ENCODE data around the gene MACROD2. TPM values are rescaled to one million over a fixed set of nuclear protein-coding genes. Genes with fewer than 3 reads are reported as not detected.

MACROD2 gene
- polyA plus RNA-seq, 4 donors: 1.00 to 4.8 (median 1.4) TPM

GRCh38 chr20:14727485-14728150 lies 732.3 kb downstream of the MACROD2 start:
- WGBS, 3 donors: 91 to 96% (median 91%) methylated on average over 1 of the region's 1 CpG
- Histone ChIP-seq H3K27me3 (ENCODE audit: control insufficient read depth in 3 of 3, insufficient read depth in 3 of 3, low read length in 3 of 3) (no peaks in the 10 kb centered on the region), H3K36me3 (ENCODE audit: control insufficient read depth in 3 of 3, insufficient read depth in 2 of 3, low read depth in 1 of 3, low read length in 3 of 3) (no peaks in the 10 kb centered on the region), H3K4me3 (ENCODE audit: low read depth in 1 of 3, low read length in 3 of 3) (no peak overlapping the region), H3K27ac (ENCODE audit: low read depth in 1 of 3, low read length in 2 of 3) (no peak overlapping the region), H3K4me1 (ENCODE audit: control insufficient read depth in 3 of 3, insufficient read depth in 2 of 3, low read depth in 1 of 3, low read length in 2 of 3) (no peaks in the 10 kb centered on the region), H3K9me3 (ENCODE audit: control insufficient read depth in 2 of 2, insufficient read depth in 1 of 2, low read depth in 1 of 2, low read length in 1 of 2) (no peaks in the 10 kb centered on the region)
- no peak for DNase-seq
- FAIRE-seq: no peak

DNA sequence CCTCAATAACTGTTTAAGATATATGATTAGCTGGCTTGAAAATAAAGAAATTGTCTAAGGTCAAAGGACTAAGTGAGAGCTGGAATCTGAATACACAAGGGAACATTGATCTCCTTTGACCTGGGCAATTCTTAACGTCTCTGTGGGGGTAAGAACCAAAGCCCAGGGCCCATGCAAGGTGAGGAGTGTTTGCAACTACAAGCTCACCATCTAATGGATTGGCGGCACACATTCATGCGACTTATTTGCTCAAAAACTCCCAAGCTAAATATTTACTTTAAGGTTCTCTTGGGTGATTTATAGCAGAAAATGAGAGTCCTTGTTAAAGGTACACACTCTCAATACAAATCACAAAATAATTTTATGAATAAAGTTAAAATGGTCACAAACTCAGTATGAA lies 734.1 kb downstream of the MACROD2 start:
- Histone ChIP-seq H3K4me1 (ENCODE audit: control insufficient read depth in 3 of 3, insufficient read depth in 2 of 3, low read depth in 1 of 3, low read length in 2 of 3) (no peaks in the 10 kb centered on the region), H3K27me3 (ENCODE audit: control insufficient read depth in 3 of 3, insufficient read depth in 3 of 3, low read length in 3 of 3) (no peaks in the 10 kb centered on the region), H3K4me3 (ENCODE audit: low read depth in 1 of 3, low read length in 3 of 3) (no peak overlapping the region), H3K27ac (ENCODE audit: low read depth in 1 of 3, low read length in 2 of 3) (no peak overlapping the region), H3K36me3 (ENCODE audit: control insufficient read depth in 3 of 3, insufficient read depth in 2 of 3, low read depth in 1 of 3, low read length in 3 of 3) (no peaks in the 10 kb centered on the region), H3K9me3 (ENCODE audit: control insufficient read depth in 2 of 2, insufficient read depth in 1 of 2, low read depth in 1 of 2, low read length in 1 of 2) (no peaks in the 10 kb centered on the region)
- FAIRE-seq: no peak
- DNase-seq: no peak
- WGBS, 3 donors: 69 to 76% (median 71%) methylated on average over 3 of the region's 3 CpGs

- Histone ChIP-seq H3K4me1 (ENCODE audit: control insufficient read depth in 3 of 3, insufficient read depth in 2 of 3, low read depth in 1 of 3, low read length in 2 of 3) (no peaks in the 10 kb centered on the region), H3K27me3 (ENCODE audit: control insufficient read depth in 3 of 3, insufficient read depth in 3 of 3, low read length in 3 of 3) (no peaks in the 10 kb centered on the region), H3K36me3 (ENCODE audit: control insufficient read depth in 3 of 3, insufficient read depth in 2 of 3, low read depth in 1 of 3, low read length in 3 of 3) (no peaks in the 10 kb centered on the region), H3K27ac (ENCODE audit: low read depth in 1 of 3, low read length in 2 of 3) (no peak overlapping the region), H3K4me3 (ENCODE audit: low read depth in 1 of 3, low read length in 3 of 3) (no peak overlapping the region), H3K9me3 (ENCODE audit: control insufficient read depth in 2 of 2, insufficient read depth in 1 of 2, low read depth in 1 of 2, low read length in 1 of 2) (no peaks in the 10 kb centered on the region)
- 68 to 78% (median 76%) methylated on average over 3 of the region's 3 CpGs for WGBS, 3 donors
- no peak for DNase-seq
- FAIRE-seq: no peak
Observed at GRCh38 chr20:14732343-14732742, 737.0 kb downstream of the MACROD2 start.

- DNase-seq (peak; percentile 16 to 36), FAIRE-seq (no peak)
- no peak overlapping the region for H3K27ac ChIP-seq (ENCODE audit: low read depth in 1 of 3, low read length in 2 of 3)
Observed at GRCh38 chr20:14732996-14733395, 737.7 kb downstream of the MACROD2 start.

GRCh38 chr20:14740380-14740779 lies 745.1 kb downstream of the MACROD2 start:
- no peak overlapping the region for H3K4me3 ChIP-seq (ENCODE audit: low read depth in 1 of 3, low read length in 3 of 3)
- no peak for FAIRE-seq
- H3K27ac ChIP-seq (ENCODE audit: low read depth in 1 of 3, low read length in 2 of 3): no peak overlapping the region
- peaks cover 0 to 2% of the 10 kb centered on the region in 2 donors for H3K9me3 ChIP-seq (ENCODE audit: control insufficient read depth in 2 of 2, insufficient read depth in 1 of 2, low read depth in 1 of 2, low read length in 1 of 2)
- H3K4me1 ChIP-seq (ENCODE audit: control insufficient read depth in 3 of 3, insufficient read depth in 2 of 3, low read depth in 1 of 3, low read length in 2 of 3): no peaks in the 10 kb centered on the region
- DNase-seq: no peak
- H3K36me3 ChIP-seq (ENCODE audit: control insufficient read depth in 3 of 3, insufficient read depth in 2 of 3, low read depth in 1 of 3, low read length in 3 of 3): no peaks in the 10 kb centered on the region
- H3K27me3 ChIP-seq (ENCODE audit: control insufficient read depth in 3 of 3, insufficient read depth in 3 of 3, low read length in 3 of 3): no peaks in the 10 kb centered on the region

More at GRCh38 chr20:14732996-14733395, 737.7 kb downstream of the MACROD2 start:
- Histone ChIP-seq H3K36me3 (ENCODE audit: control insufficient read depth in 3 of 3, insufficient read depth in 2 of 3, low read depth in 1 of 3, low read length in 3 of 3) (no peaks in the 10 kb centered on the region), H3K4me1 (ENCODE audit: control insufficient read depth in 3 of 3, insufficient read depth in 2 of 3, low read depth in 1 of 3, low read length in 2 of 3) (no peaks in the 10 kb centered on the region), H3K27me3 (ENCODE audit: control insufficient read depth in 3 of 3, insufficient read depth in 3 of 3, low read length in 3 of 3) (no peaks in the 10 kb centered on the region), H3K4me3 (ENCODE audit: low read depth in 1 of 3, low read length in 3 of 3) (no peak overlapping the region), H3K9me3 (ENCODE audit: control insufficient read depth in 2 of 2, insufficient read depth in 1 of 2, low read depth in 1 of 2, low read length in 1 of 2) (no peaks in the 10 kb centered on the region)
- 36 to 70% (median 52%) methylated on average over 1 of the region's 1 CpG for WGBS, 3 donors

- FAIRE-seq: no peak
- DNase-seq: no peak
Observed at GRCh38 chr20:14741616-14742015, 746.3 kb downstream of the MACROD2 start.

GRCh38 chr20:14744723-14745122 lies 749.4 kb downstream of the MACROD2 start:
- WGBS, 3 donors: 50 to 59% (median 54%) methylated on average over 3 of the region's 3 CpGs
- FAIRE-seq: no peak

More at GRCh38 chr20:14741616-14742015, 746.3 kb downstream of the MACROD2 start:
- H3K4me1 ChIP-seq (ENCODE audit: control insufficient read depth in 3 of 3, insufficient read depth in 2 of 3, low read depth in 1 of 3, low read length in 2 of 3): no peaks in the 10 kb centered on the region
- H3K36me3 ChIP-seq (ENCODE audit: control insufficient read depth in 3 of 3, insufficient read depth in 2 of 3, low read depth in 1 of 3, low read length in 3 of 3): no peaks in the 10 kb centered on the region
- no peak overlapping the region for H3K27ac ChIP-seq (ENCODE audit: low read depth in 1 of 3, low read length in 2 of 3)
- H3K4me3 ChIP-seq (ENCODE audit: low read depth in 1 of 3, low read length in 3 of 3): no peak overlapping the region
- no peaks in the 10 kb centered on the region for H3K27me3 ChIP-seq (ENCODE audit: control insufficient read depth in 3 of 3, insufficient read depth in 3 of 3, low read length in 3 of 3)
- peaks cover 0 to 2% of the 10 kb centered on the region in 2 donors for H3K9me3 ChIP-seq (ENCODE audit: control insufficient read depth in 2 of 2, insufficient read depth in 1 of 2, low read depth in 1 of 2, low read length in 1 of 2)

GRCh38 chr20:14745830-14746229 lies 750.5 kb downstream of the MACROD2 start:
- no peaks in the 10 kb centered on the region for H3K36me3 ChIP-seq (ENCODE audit: control insufficient read depth in 3 of 3, insufficient read depth in 2 of 3, low read depth in 1 of 3, low read length in 3 of 3)
- no peaks in the 10 kb centered on the region for H3K27me3 ChIP-seq (ENCODE audit: control insufficient read depth in 3 of 3, insufficient read depth in 3 of 3, low read length in 3 of 3)
- peaks cover 0 to 2% of the 10 kb centered on the region in 2 donors for H3K9me3 ChIP-seq (ENCODE audit: control insufficient read depth in 2 of 2, insufficient read depth in 1 of 2, low read depth in 1 of 2, low read length in 1 of 2)
- FAIRE-seq (no peak), DNase-seq (no peak)
- H3K4me3 ChIP-seq (ENCODE audit: low read depth in 1 of 3, low read length in 3 of 3): no peak overlapping the region
- H3K4me1 ChIP-seq (ENCODE audit: control insufficient read depth in 3 of 3, insufficient read depth in 2 of 3, low read depth in 1 of 3, low read length in 2 of 3): no peaks in the 10 kb centered on the region
- H3K27ac ChIP-seq (ENCODE audit: low read depth in 1 of 3, low read length in 2 of 3): no peak overlapping the region
- WGBS, 3 donors: 85 to 96% (median 88%) methylated on average over 2 of the region's 2 CpGs

More at GRCh38 chr20:14744723-14745122, 749.4 kb downstream of the MACROD2 start:
- no peak for DNase-seq
- no peaks in the 10 kb centered on the region for H3K4me1 ChIP-seq (ENCODE audit: control insufficient read depth in 3 of 3, insufficient read depth in 2 of 3, low read depth in 1 of 3, low read length in 2 of 3)
- H3K36me3 ChIP-seq (ENCODE audit: control insufficient read depth in 3 of 3, insufficient read depth in 2 of 3, low read depth in 1 of 3, low read length in 3 of 3): no peaks in the 10 kb centered on the region
- H3K27me3 ChIP-seq (ENCODE audit: control insufficient read depth in 3 of 3, insufficient read depth in 3 of 3, low read length in 3 of 3): no peaks in the 10 kb centered on the region
- no peak overlapping the region for H3K27ac ChIP-seq (ENCODE audit: low read depth in 1 of 3, low read length in 2 of 3)
- H3K9me3 ChIP-seq (ENCODE audit: control insufficient read depth in 2 of 2, insufficient read depth in 1 of 2, low read depth in 1 of 2, low read length in 1 of 2): peaks cover 0 to 2% of the 10 kb centered on the region in 2 donors
- no peak overlapping the region for H3K4me3 ChIP-seq (ENCODE audit: low read depth in 1 of 3, low read length in 3 of 3)

DNA sequence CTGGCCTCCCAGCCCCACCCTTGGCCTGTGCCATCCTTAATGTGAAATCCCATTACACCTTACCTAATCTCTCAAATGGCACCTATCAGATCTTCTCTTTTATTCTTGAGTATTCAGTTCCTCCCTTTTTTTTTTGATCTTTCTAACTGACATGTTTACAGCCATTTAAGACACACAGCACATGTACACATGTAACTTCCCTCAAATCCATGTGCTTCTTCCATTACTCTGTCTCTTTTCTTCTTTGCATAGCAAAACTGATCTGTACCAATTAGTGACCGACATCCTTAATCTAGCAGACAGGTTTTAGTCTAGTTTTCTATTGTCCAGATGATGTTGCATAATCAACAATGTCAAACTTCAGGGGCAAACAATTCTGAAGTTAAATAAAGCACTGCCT lies 755.9 kb downstream of the MACROD2 start:
- WGBS, 3 donors: 82 to 92% (median 92%) methylated on average over 1 of the region's 1 CpG
- no peaks in the 10 kb centered on the region for H3K27me3 ChIP-seq (ENCODE audit: control insufficient read depth in 3 of 3, insufficient read depth in 3 of 3, low read length in 3 of 3)
- DNase-seq: no peak
- no peaks in the 10 kb centered on the region for H3K4me1 ChIP-seq (ENCODE audit: control insufficient read depth in 3 of 3, insufficient read depth in 2 of 3, low read depth in 1 of 3, low read length in 2 of 3)
- H3K9me3 ChIP-seq (ENCODE audit: control insufficient read depth in 2 of 2, insufficient read depth in 1 of 2, low read depth in 1 of 2, low read length in 1 of 2): no peaks in the 10 kb centered on the region
- no peak for FAIRE-seq
- no peak overlapping the region for H3K27ac ChIP-seq (ENCODE audit: low read depth in 1 of 3, low read length in 2 of 3)
- no peaks in the 10 kb centered on the region for H3K36me3 ChIP-seq (ENCODE audit: control insufficient read depth in 3 of 3, insufficient read depth in 2 of 3, low read depth in 1 of 3, low read length in 3 of 3)
- H3K4me3 ChIP-seq (ENCODE audit: low read depth in 1 of 3, low read length in 3 of 3): no peak overlapping the region
